CD4-positive, alpha-beta T cell (primary cell): ENCODE data around the gene ZNF785. TPM values are rescaled to one million over a fixed set of nuclear protein-coding genes. Genes with fewer than 3 reads are reported as not detected.
"Not testable (repeated sequence)": the region's sequence is repeated elsewhere in the genome, so short reads cannot be mapped to it uniquely, and the experiment has no call there.

Experiments
- ATAC-seq: fragments of 200-7000 bp; cut with Tn5 transposase; one replicate; pipeline ENCODE4 v1.10.0; 2022; ENCODE audit warnings: mild to moderate bottlenecking; ENCODE audit not compliant: poor library complexity
- CTCF ChIA-PET: fragments of 350-600 bp; sonication (Branson Sonifier 250); formaldehyde crosslinking; loops from one replicate; lab custom pipeline; 2021; ENCODE audit warnings: antibody characterized with exemption, inconsistent platforms; lab: Charles Lee
- POLR2A ChIA-PET: fragments of 350-600 bp; sonication (Branson Sonifier 250); formaldehyde crosslinking; loops from one replicate; lab custom pipeline; 2021; ENCODE audit warnings: antibody characterized with exemption, inconsistent platforms; lab: Charles Lee
- DNase-seq, 14 experiments: peaks; one replicate each; pipeline ENCODE4 v3.0.0-alpha.2; 2013 to 2020; ENCODE audit warnings: mixed read lengths in 2 of 14
- H3K27ac ChIP-seq, 2 donors: one replicate each; pipeline versions ENCODE4 v1.5.1 to v1.7.0; 2013; ENCODE audit warnings: low read length in 2 of 2, low read depth in 1 of 2, mild to moderate bottlenecking in 1 of 2
- H3K27me3 ChIP-seq, 2 experiments: 1 replicate in 1 of 2; 2 replicates in 1 of 2; pipeline versions ENCODE4 v1.6.1 to v1.7.0; 2013; ENCODE audit warnings: low read length in 2 of 2, control low read depth in 1 of 2, mild to moderate bottlenecking in 1 of 2, moderate library complexity in 1 of 2; ENCODE audit not compliant: insufficient read depth in 2 of 2, control insufficient read depth in 1 of 2
- H3K36me3 ChIP-seq: one replicate; pipeline ENCODE4 v1.6.1; 2013; ENCODE audit warnings: low read length, control low read depth; ENCODE audit not compliant: insufficient read depth
- H3K4me1 ChIP-seq: one replicate; pipeline ENCODE4 v1.6.1; 2013; ENCODE audit warnings: low read length, control low read depth; ENCODE audit not compliant: insufficient read depth
- H3K4me3 ChIP-seq: one replicate; pipeline ENCODE4 v1.5.1; 2013; ENCODE audit warnings: mild to moderate bottlenecking, low read length, moderate library complexity
- H3K9me3 ChIP-seq, 2 experiments: 1 replicate in 1 of 2; 2 replicates in 1 of 2; pipeline versions ENCODE4 v1.6.1 to v1.7.0; 2013; ENCODE audit warnings: low read length in 2 of 2, mild to moderate bottlenecking in 2 of 2, control low read depth in 1 of 2, moderate library complexity in 1 of 2; ENCODE audit not compliant: control insufficient read depth in 1 of 2, insufficient read depth in 1 of 2
- H3K27ac Mint-ChIP-seq: one replicate; pipeline ENCODE4 v1.8.0; 2020; ENCODE audit warnings: mixed read lengths
- H3K27me3 Mint-ChIP-seq: one replicate; pipeline ENCODE4 v1.8.0; 2021; ENCODE audit warnings: mixed read lengths
- H3K36me3 Mint-ChIP-seq: one replicate; pipeline ENCODE4 v1.8.0; 2021; ENCODE audit warnings: low read depth, mixed read lengths
- H3K4me1 Mint-ChIP-seq: one replicate; pipeline ENCODE4 v1.8.0; 2021; ENCODE audit warnings: low read depth, mixed read lengths
- H3K4me3 Mint-ChIP-seq: one replicate; pipeline ENCODE4 v1.8.0; 2020; ENCODE audit warnings: mild to moderate bottlenecking, mixed read lengths
- H3K9me3 Mint-ChIP-seq: one replicate; pipeline ENCODE4 v1.8.0; 2020; ENCODE audit warnings: mixed read lengths
- intact Hi-C, 2 experiments: fragments of 100-400 bp; cut with DNase I in 1 of 2; cut with micrococcal nuclease in 1 of 2; formaldehyde crosslinking; loops; one replicate each; pipeline versions ENCODE4 v1.15.1 to v1.9.0; 2023 to 2025; cut with DNase I, micrococcal nuclease
- polyA plus RNA-seq, 2 donors: library from polyadenylated mRNA; unstranded; fragments of 120-200 nt; gene quantifications; one replicate each; pipeline ENCODE4 v1.2.1, GENCODE V29; 2013
- total RNA-seq, 174 experiments: library from RNA in 2 of 174; stranded (reverse) in 2 of 174; gene quantifications; one replicate each; pipeline ENCODE4 v1.2.3 and lab custom pipeline; 2021 to 2026
- TF ChIP-seq, protein P1 (sequence below): fragments of 200-600 bp; IDR thresholded peaks from one replicate; pipeline ENCODE4 v1.8.0; 2022; ENCODE audit warnings: antibody characterized with exemption, mild to moderate bottlenecking

ZNF785 gene
- 1 to 10 TPM; 6.6 to 7.7 TPM for total RNA-seq
- polyA plus RNA-seq (2013, experiment 1 of 2) = 9.2 TPM
- 9.6 TPM for polyA plus RNA-seq (2013, experiment 2 of 2)
- 8.0 to 41.3 (median 16.3) reads per million in 172 experiments for total RNA-seq (lab: John Stamatoyannopoulos, UW)

DNA sequence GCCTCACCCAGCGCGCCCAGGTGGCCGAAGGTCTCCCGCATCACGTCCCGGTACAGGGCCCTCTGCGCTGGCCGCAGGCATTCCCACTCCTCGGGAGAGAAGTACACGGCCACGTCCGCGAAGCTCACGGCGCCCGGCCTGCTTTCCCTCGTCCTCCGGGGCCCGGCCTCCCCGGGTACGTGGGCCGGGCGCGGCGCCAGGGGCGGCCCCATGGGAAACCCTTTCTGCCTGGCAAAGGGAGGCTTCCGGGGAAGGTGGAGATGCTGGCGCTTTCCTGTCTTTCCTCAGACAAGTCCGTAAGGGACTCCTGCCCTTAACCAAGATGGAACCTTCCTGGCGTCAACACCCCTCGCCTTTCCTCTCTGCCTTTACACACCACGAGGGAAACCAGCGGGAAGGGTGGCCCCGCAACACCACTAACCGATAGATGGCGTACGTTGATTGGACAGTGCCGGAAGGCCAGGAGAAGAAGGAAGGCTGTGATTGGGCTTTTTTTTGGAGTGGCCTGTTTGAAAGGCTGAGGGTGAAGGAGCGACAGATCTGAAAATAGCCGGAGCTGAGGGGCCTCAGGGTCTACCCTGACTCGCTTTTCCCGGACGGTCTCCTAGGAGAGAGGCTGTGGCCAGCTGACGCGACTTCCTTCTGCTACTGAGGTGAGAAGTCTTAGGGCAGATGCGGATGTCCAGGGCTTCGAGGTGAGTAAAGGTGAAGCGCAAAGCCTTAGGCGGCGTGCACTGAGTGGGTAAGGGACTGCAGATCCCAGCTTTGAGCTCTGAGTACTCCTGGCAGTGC lies at the start of gene ZNF785:
Gene ZNF785, minus strand, starts transcription at position 298 of the 792 bp plus-strand sequence. Its CDS starts 86 bp downstream, at position 212.
- Mint-ChIP-seq H3K27me3 (no peaks in the 10 kb centered on the region), H3K36me3 (peaks cover 25% of the 10 kb centered on the region), H3K4me1 (peaks cover 18% of the 10 kb centered on the region), H3K27ac (peak within 1 kb of the TSS; percentile 93), H3K4me3 (peak within 1 kb of the TSS; percentile 92), H3K9me3 (no peaks in the 10 kb centered on the region)
- POLR2A ChIA-PET = interaction anchor here (0.8 to 2.7 kb wide), 14 partner anchors 14 to 796 kb away, joined by 3 to 41 read pairs (median 4); partner anchors contain the start of genes DCTPP1, FBRS, ITGAL and PRR14
- Histone ChIP-seq H3K27me3 (no peaks in the 10 kb centered on the region), H3K9me3 (no peaks in the 10 kb centered on the region), H3K27ac (peak within 1 kb of the TSS; percentile 53 to 57), H3K36me3 (peaks cover 20% of the 10 kb centered on the region), H3K4me3 (peak within 1 kb of the TSS; percentile 64), H3K4me1 (peaks cover 26% of the 10 kb centered on the region)
- peak; percentile 81 to 97 (median 87) for DNase-seq
- ATAC-seq = peak; percentile 99
- intact Hi-C loops = loop anchor here (1.0 to 2.0 kb wide), 6 partner anchors 13 to 65 kb away; partner anchors contain the start of genes PRR14 (in 1 of the 2), ZNF689 (in 1 of the 2) and ZNF764 (in 1 of the 2)
- TF ChIP-seq, protein P1, sequence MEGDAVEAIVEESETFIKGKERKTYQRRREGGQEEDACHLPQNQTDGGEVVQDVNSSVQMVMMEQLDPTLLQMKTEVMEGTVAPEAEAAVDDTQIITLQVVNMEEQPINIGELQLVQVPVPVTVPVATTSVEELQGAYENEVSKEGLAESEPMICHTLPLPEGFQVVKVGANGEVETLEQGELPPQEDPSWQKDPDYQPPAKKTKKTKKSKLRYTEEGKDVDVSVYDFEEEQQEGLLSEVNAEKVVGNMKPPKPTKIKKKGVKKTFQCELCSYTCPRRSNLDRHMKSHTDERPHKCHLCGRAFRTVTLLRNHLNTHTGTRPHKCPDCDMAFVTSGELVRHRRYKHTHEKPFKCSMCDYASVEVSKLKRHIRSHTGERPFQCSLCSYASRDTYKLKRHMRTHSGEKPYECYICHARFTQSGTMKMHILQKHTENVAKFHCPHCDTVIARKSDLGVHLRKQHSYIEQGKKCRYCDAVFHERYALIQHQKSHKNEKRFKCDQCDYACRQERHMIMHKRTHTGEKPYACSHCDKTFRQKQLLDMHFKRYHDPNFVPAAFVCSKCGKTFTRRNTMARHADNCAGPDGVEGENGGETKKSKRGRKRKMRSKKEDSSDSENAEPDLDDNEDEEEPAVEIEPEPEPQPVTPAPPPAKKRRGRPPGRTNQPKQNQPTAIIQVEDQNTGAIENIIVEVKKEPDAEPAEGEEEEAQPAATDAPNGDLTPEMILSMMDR = no peak
- CTCF ChIA-PET = interaction anchor here (0.7 to 2.4 kb wide), 7 partner anchors 12 to 156 kb away, joined by 4 to 11 read pairs (median 4); partner anchors contain the start of genes DCTPP1, ZNF688, ZNF747 and ZNF764

DNA sequence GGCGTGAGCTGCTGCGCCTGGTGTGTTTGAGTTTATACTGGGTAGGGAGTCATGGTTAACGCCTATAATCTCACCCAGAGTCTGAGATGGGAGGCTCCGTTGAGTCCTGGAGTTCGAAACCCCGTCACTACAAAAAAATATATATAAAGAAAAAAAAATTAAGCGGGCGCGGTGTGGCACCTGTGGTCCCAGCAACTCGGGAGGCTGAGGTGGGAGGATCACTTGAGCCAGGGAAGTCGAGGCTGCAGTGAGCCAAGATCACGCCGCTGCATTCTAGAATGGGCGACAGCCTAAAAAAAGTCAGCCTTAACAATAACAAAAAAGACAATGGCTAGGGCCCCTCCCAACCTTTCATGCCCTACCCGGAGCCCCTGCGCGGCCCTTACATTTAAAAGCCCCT lies 48.0 kb upstream of the ZNF785 start:
- no peaks in the 10 kb centered on the region for H3K27me3 Mint-ChIP-seq
- no peak for DNase-seq
- ATAC-seq = no peak
- no peaks in the 10 kb centered on the region for H3K36me3 ChIP-seq
- H3K36me3 Mint-ChIP-seq = peaks cover 4% of the 10 kb centered on the region
- H3K4me1 ChIP-seq = peaks cover 22% of the 10 kb centered on the region
- intact Hi-C loops = loop anchor here (5.0 to 10.0 kb wide), 5 partner anchors 76 to 589 kb away; partner anchors contain the start of genes ALDOA (in 1 of the 2), SEPHS2 (in 1 of the 2), ZNF747 (in 1 of the 2) and ZNF764 (in 1 of the 2)
- no peaks in the 10 kb centered on the region for H3K27me3 ChIP-seq
- ChIA-PET POLR2A (interaction anchor here (0.6 to 1.2 kb wide), 8 partner anchors 17 to 263 kb away, joined by 3 to 19 read pairs (median 7); partner anchors contain the start of genes FBRS, PRR14, TBC1D10B and ZNF689), CTCF (interaction anchor here (0.6 to 1.8 kb wide), 6 partner anchors 17 to 203 kb away, joined by 3 to 7 read pairs (median 5); partner anchors contain the start of genes DCTPP1, FBRS and PRR14)
- peak overlapping the region; percentile 96 for H3K4me3 Mint-ChIP-seq
- TF ChIP-seq, protein P1 = no peak
- H3K9me3 ChIP-seq = no peaks in the 10 kb centered on the region
- H3K4me3 ChIP-seq = peak overlapping the region; percentile 82
- H3K9me3 Mint-ChIP-seq = no peaks in the 10 kb centered on the region
- peak overlapping the region; percentile 93 for H3K27ac Mint-ChIP-seq
- H3K4me1 Mint-ChIP-seq = peaks cover 22% of the 10 kb centered on the region
- peak overlapping the region; percentile 88 to 99 for H3K27ac ChIP-seq

DNA sequence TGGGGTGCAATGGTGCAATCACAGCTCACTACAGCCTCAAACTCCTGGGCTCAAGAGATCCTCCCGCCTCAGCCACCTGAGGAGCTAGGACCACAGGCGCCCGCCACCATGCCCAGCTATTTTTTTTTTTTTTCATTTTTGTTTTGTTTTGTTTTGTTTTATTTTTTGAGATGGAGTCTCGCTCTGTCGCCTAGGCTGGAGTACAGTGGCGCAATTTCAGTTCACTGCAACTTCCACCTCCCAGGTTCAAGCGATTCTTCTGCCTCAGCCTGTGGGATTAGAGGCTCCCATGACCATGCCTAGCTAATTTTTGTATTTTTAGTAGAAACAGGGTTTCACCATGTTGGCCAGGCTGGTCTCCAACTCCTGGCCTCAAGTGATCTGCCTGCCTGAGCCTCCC lies 47.0 kb upstream of the ZNF785 start:
- CTCF ChIA-PET = interaction anchor here (1.1 kb wide), 1 partner anchor 202 kb away, joined by 4 read pairs; the partner anchor contains the start of gene DCTPP1
- POLR2A ChIA-PET, DNase-seq, H3K36me3 Mint-ChIP-seq, H3K4me3 ChIP-seq, H3K9me3 Mint-ChIP-seq, ATAC-seq, H3K27me3 ChIP-seq, H3K27ac Mint-ChIP-seq, H3K4me3 Mint-ChIP-seq, H3K36me3 ChIP-seq, H3K27ac ChIP-seq, H3K27me3 Mint-ChIP-seq, H3K9me3 ChIP-seq: not testable (repeated sequence)
- peaks cover 23% of the 10 kb centered on the region for H3K4me1 ChIP-seq
- intact Hi-C loops = loop anchor here (5.0 to 10.0 kb wide), 5 partner anchors 75 to 588 kb away; partner anchors contain the start of genes ALDOA (in 1 of the 2), SEPHS2 (in 1 of the 2), ZNF747 (in 1 of the 2) and ZNF764 (in 1 of the 2)
- peaks cover 23% of the 10 kb centered on the region for H3K4me1 Mint-ChIP-seq
